Glutamatergic neuron (in vitro differentiated cells): ENCODE results near the gene SMIM7. TPM values are rescaled to one million over a fixed set of nuclear protein-coding genes. Genes with fewer than 3 reads are reported as not detected.

Source experiments
- DNase-seq: peaks from one replicate; pipeline ENCODE4 v3.0.0; 2022
- H3K27ac Mint-ChIP-seq: one replicate; pipeline ENCODE4 v1.8.0; 2020; ENCODE audit warnings: mild to moderate bottlenecking, mixed read lengths, inconsistent platforms; ENCODE audit not compliant: unreplicated experiment
- H3K27me3 Mint-ChIP-seq: one replicate; pipeline ENCODE4 v1.8.0; 2020; ENCODE audit warnings: mild to moderate bottlenecking, moderate library complexity, mixed read lengths, inconsistent platforms; ENCODE audit not compliant: unreplicated experiment
- H3K36me3 Mint-ChIP-seq: one replicate; pipeline ENCODE4 v1.8.0; 2020; ENCODE audit warnings: mild to moderate bottlenecking, mixed read lengths, inconsistent platforms; ENCODE audit not compliant: unreplicated experiment
- H3K4me1 Mint-ChIP-seq: one replicate; pipeline ENCODE4 v1.8.0; 2020; ENCODE audit warnings: mild to moderate bottlenecking, low read depth, mixed read lengths, inconsistent platforms; ENCODE audit not compliant: unreplicated experiment
- H3K4me3 Mint-ChIP-seq: one replicate; pipeline ENCODE4 v1.8.0; 2020; ENCODE audit warnings: mild to moderate bottlenecking, mixed read lengths, inconsistent platforms; ENCODE audit not compliant: unreplicated experiment
- H3K9me3 Mint-ChIP-seq: one replicate; pipeline ENCODE4 v1.8.0; 2020; ENCODE audit warnings: mild to moderate bottlenecking, moderate library complexity, mixed read lengths, inconsistent platforms; ENCODE audit not compliant: unreplicated experiment
- CTCF ChIP-seq: fragments of 200-600 bp; sonication (generic); IDR thresholded peaks from one replicate; pipeline ENCODE4 v1.5.0; 2021; ENCODE audit not compliant: partially characterized antibody, unreplicated experiment
- total RNA-seq: library from RNA; stranded (reverse); fragmentation: NEBNext Ultra II Directional; extraction: Animal tissue kit (Norgen Biotek cat#: 25700); gene quantifications from one replicate; pipeline ENCODE4 v1.2.1, GENCODE V29; 2021; ENCODE audit not compliant: unreplicated experiment

The SMIM7 gene
- total RNA-seq, 1 donor from 2014 or later = 81.0 TPM

GRCh38 chr19:16605553-16605994 is 54.4 kb downstream of the SMIM7 start:
- Mint-ChIP-seq H3K4me3 (peak overlapping the region; percentile 49), H3K27ac (peak overlapping the region; percentile 50)

GRCh38 chr19:16605115-16605514 is 54.8 kb downstream of the SMIM7 start:
- Mint-ChIP-seq H3K4me3 (peak overlapping the region; percentile 49), H3K27ac (peak overlapping the region; percentile 49), H3K36me3 (no peaks in the 10 kb centered on the region), H3K4me1 (peaks cover 30% of the 10 kb centered on the region), H3K9me3 (peaks cover 7% of the 10 kb centered on the region), H3K27me3 (peaks cover 2% of the 10 kb centered on the region)
- no peak for DNase-seq
- no peak for TF ChIP-seq CTCF

More at GRCh38 chr19:16605553-16605994, 54.4 kb downstream of the SMIM7 start:
- H3K4me1 Mint-ChIP-seq = peaks cover 30% of the 10 kb centered on the region
- peaks cover 2% of the 10 kb centered on the region for H3K27me3 Mint-ChIP-seq
- H3K9me3 Mint-ChIP-seq = peaks cover 7% of the 10 kb centered on the region
- no peak for TF ChIP-seq CTCF
- no peaks in the 10 kb centered on the region for H3K36me3 Mint-ChIP-seq
- no peak for DNase-seq

- Mint-ChIP-seq H3K9me3 (peaks cover 7% of the 10 kb centered on the region), H3K36me3 (no peaks in the 10 kb centered on the region), H3K27me3 (peaks cover 2% of the 10 kb centered on the region), H3K4me3 (no peak overlapping the region), H3K4me1 (peaks cover 30% of the 10 kb centered on the region), H3K27ac (no peak overlapping the region)
- DNase-seq = no peak
- TF ChIP-seq CTCF = no peak
Measured at GRCh38 chr19:16604615-16605014, 55.3 kb downstream of the SMIM7 start.

GRCh38 chr19:16603090-16603489 is 56.9 kb downstream of the SMIM7 start:
- Mint-ChIP-seq H3K27ac (no peak overlapping the region), H3K4me1 (peaks cover 36% of the 10 kb centered on the region), H3K36me3 (no peaks in the 10 kb centered on the region), H3K27me3 (peaks cover 5% of the 10 kb centered on the region), H3K4me3 (no peak overlapping the region), H3K9me3 (peaks cover 7% of the 10 kb centered on the region)
- DNase-seq = no peak
- no peak for TF ChIP-seq CTCF

- H3K4me1 Mint-ChIP-seq = peaks cover 30% of the 10 kb centered on the region
- no peaks in the 10 kb centered on the region for H3K36me3 Mint-ChIP-seq
- peaks cover 5% of the 10 kb centered on the region for H3K27me3 Mint-ChIP-seq
- no peak overlapping the region for H3K4me3 Mint-ChIP-seq
- DNase-seq = no peak
- H3K27ac Mint-ChIP-seq = no peak overlapping the region
- peaks cover 7% of the 10 kb centered on the region for H3K9me3 Mint-ChIP-seq
- no peak for TF ChIP-seq CTCF
Measured at GRCh38 chr19:16601378-16602052, 58.4 kb downstream of the SMIM7 start.
